H1 (cell line): ENCODE results near the gene TBC1D2. TPM values are rescaled to one million over a fixed set of nuclear protein-coding genes. Genes with fewer than 3 reads are reported as not detected.

Experiments used
- NANOG ChIP-seq: IDR thresholded peaks from 2 replicates; pipeline ENCODE4 v1.6.1; 2011; ENCODE audit warnings: low read length, low read depth, mild to moderate bottlenecking, inconsistent platforms; ENCODE audit not compliant: insufficient read depth, poor library complexity, severe bottlenecking
- polyA plus RNA-seq, 7 experiments: library from polyadenylated mRNA; depleted of rRNA in 3 of 7; stranded (reverse) in 5 of 7; unstranded in 2 of 7; fragments of >200 nt in 5 of 7; fragments of 200-250 nt in 2 of 7; gene quantifications; 1 replicate in 5 of 7; 2 replicates in 1 of 7; 4 replicates in 1 of 7; pipeline versions ENCODE4 v1.2.1 to v1.2.3, GENCODE V29; 2011 to 2013; ENCODE audit warnings: missing spikeins in 2 of 7, mixed read lengths in 2 of 7
- total RNA-seq: library from RNA; stranded (reverse); fragmentation: NEBNext Ultra II Directional; extraction: Animal tissue kit (Norgen Biotek cat#: 25700); gene quantifications from 2 replicates; pipeline ENCODE4 v1.2.1, GENCODE V29; 2021

TBC1D2 gene
- total and polyA plus RNA-seq, 2 of the 8 experiments (the other 6 are each of a cell fraction or from before 2014, with no cell fraction given) = 7.4 TPM

DNA sequence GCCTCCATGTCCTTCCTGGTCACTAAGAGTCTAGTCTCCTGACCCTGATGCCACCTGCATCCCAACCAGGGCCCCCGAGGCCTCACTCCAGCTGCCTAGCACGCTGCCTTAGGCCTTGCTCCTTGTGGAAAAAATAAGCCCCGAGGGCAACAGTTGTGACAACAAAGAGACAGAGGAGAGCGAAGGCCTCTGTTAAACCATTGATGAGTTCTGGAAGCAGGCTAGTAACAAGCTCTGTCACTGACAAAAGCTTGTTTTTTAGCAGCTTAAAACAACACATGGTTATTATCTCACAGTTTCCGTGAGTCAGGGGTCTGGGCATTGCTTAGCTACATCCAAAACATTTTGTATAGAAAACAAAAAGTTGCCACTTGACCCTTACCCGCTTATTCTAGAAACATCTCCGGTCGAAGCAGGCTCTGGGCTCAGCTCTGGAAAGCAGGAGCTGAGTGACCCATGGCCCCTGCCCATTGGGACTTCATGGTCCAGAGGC is 48.2 kb upstream of the TBC1D2 start (continued):
- no peak for TF ChIP-seq NANOG
